Breast epithelium (tissue), 3 donors: ENCODE measurements around the gene AGAP1.

ENCODE experiments used
- CTCF ChIP-seq, 3 donors: fragments of 450-650 bp; IDR thresholded peaks; one replicate each; pipeline ENCODE4 v1.5.1; 2016 to 2017; ENCODE audit warnings: antibody characterized with exemption in 3 of 3, mild to moderate bottlenecking in 3 of 3, moderate library complexity in 3 of 3
- POLR2A ChIP-seq: fragments of 450-650 bp; IDR thresholded peaks from one replicate; pipeline ENCODE4 v1.6.1; 2016; ENCODE audit warnings: antibody characterized with exemption, mild to moderate bottlenecking, moderate library complexity
- POLR2AphosphoS5 ChIP-seq, 3 donors: sonication (generic); formaldehyde crosslinking; IDR thresholded peaks; one replicate each; pipeline ENCODE4 v1.6.1; 2017; ENCODE audit warnings: antibody characterized with exemption in 3 of 3

- TF ChIP-seq POLR2AphosphoS5 (IDR thresholded peaks at IDR 0.05) (no peak), CTCF (IDR thresholded peaks at IDR 0.05) (no peak), POLR2A (no peak)
Observed at GRCh38 chr2:235463893-235464292, 29.9 kb upstream of the AGAP1 start.
